HepG2 (cell line): ENCODE results near the gene HACL1.

Source experiments
- CTCF ChIP-seq: sonication (generic); formaldehyde crosslinking; IDR thresholded peaks from 2 replicates; pipeline ENCODE4 v1.5.0; 2020; ENCODE audit warnings: mild to moderate bottlenecking, missing genetic modification reagents, moderate library complexity
- IRF9 ChIP-seq: sonication (generic); formaldehyde crosslinking; IDR thresholded peaks from 2 replicates; pipeline ENCODE4 v1.8.0; 2022; ENCODE audit warnings: missing genetic modification reagents, mild to moderate bottlenecking, borderline replicate concordance
- NFE2L2 ChIP-seq: fragments of 150-350 bp; IDR thresholded peaks from 2 replicates; pipeline ENCODE4 v1.6.1; 2014; ENCODE audit warnings: low read length
- POLR2A ChIP-seq, 2 experiments: IDR thresholded peaks; 2 replicates each; pipeline ENCODE4 v1.6.1; 2011; ENCODE audit warnings: low read depth in 2 of 2, low read length in 2 of 2, mild to moderate bottlenecking in 1 of 2, moderate library complexity in 1 of 2; ENCODE audit not compliant: insufficient read depth in 1 of 2
- POLR2AphosphoS5 ChIP-seq: IDR thresholded peaks from 2 replicates; pipeline ENCODE4 v1.6.1; 2012; ENCODE audit warnings: low read depth, low read length
- SETDB1 ChIP-seq: sonication (generic); formaldehyde crosslinking; IDR thresholded peaks from 2 replicates; pipeline ENCODE4 v1.5.1; 2020; ENCODE audit warnings: missing genetic modification reagents, mild to moderate bottlenecking, borderline replicate concordance
- ZBTB44 ChIP-seq: sonication (generic); formaldehyde crosslinking; IDR thresholded peaks from 2 replicates; pipeline ENCODE4 v1.4.0; 2020; ENCODE audit warnings: missing genetic modification reagents
- ZNF30 ChIP-seq: sonication (generic); formaldehyde crosslinking; IDR thresholded peaks from 2 replicates; pipeline ENCODE4 v1.5.0; 2020; ENCODE audit warnings: mild to moderate bottlenecking, missing genetic modification reagents
- ZNF362 ChIP-seq: sonication (generic); formaldehyde crosslinking; IDR thresholded peaks from 2 replicates; pipeline ENCODE4 v1.4.0; 2020; ENCODE audit warnings: missing genetic modification reagents, mild to moderate bottlenecking, borderline replicate concordance

GRCh38 chr3:15611018-15611417 is 9.6 kb upstream of the HACL1 start:
- TF ChIP-seq POLR2A (IDR thresholded peaks at IDR 0.05; ENCODE audit: insufficient read depth in 1 of 2, low read depth in 2 of 2, low read length in 2 of 2) (no peak), NFE2L2 (no peak), CTCF (CRISPR knock-in tag) (no peak), ZNF362 (no peak), ZNF30 (CRISPR knock-in tag) (no peak), SETDB1 (no peak), POLR2AphosphoS5 (no peak), ZBTB44 (CRISPR knock-in tag) (no peak), IRF9 (CRISPR knock-in tag) (no peak)
